Islet of Langerhans (tissue), 1 donor: ENCODE data around the gene ANKRD37.
A peak's percentile ranks its signal among the peaks of the same experiment; 100 is the strongest.

Experiments used
- FAIRE-seq: peaks from one replicate; lab custom pipeline; 2011; peaks lifted over from hg19 to GRCh38; lab: Jason Lieb, UNC

The ANKRD37 gene

GRCh38 chr4:185424905-185425646, 28.4 kb downstream of the ANKRD37 start:
- no peak for FAIRE-seq

- FAIRE-seq, result peak; percentile 56
Observed at GRCh38 chr4:185425647-185426352, 29.2 kb downstream of the ANKRD37 start, which contains the start of gene UFSP2. Gene UFSP2 (minus strand): TSS chr4:185425964. CDS start chr4:185425868, 96 bp downstream.

GRCh38 chr4:185426960-185427688, 30.5 kb downstream of the ANKRD37 start:
- FAIRE-seq, result no peak

- FAIRE-seq, result no peak
Observed at GRCh38 chr4:185429660-185430059, 33.0 kb downstream of the ANKRD37 start.

GRCh38 chr4:185435466-185435865, 38.8 kb downstream of the ANKRD37 start:
- no peak for FAIRE-seq

GRCh38 chr4:185437809-185438208, 41.2 kb downstream of the ANKRD37 start:
- FAIRE-seq, result no peak

GRCh38 chr4:185441479-185441878, 44.8 kb downstream of the ANKRD37 start:
- FAIRE-seq, result no peak

- no peak for FAIRE-seq
Observed at GRCh38 chr4:185445209-185445608, 48.6 kb downstream of the ANKRD37 start.
